SK-N-SH (cell line): ENCODE results near the gene POU6F2. TPM values are rescaled to one million over a fixed set of nuclear protein-coding genes. Genes with fewer than 3 reads are reported as not detected.

Source experiments
- CTCF ChIA-PET: fragments of 300-600, 350-600 bp; formaldehyde crosslinking; extraction: SDS; loops from one replicate; lab custom pipeline; 2021; lab: Yijun Ruan, JAX
- POLR2A ChIA-PET: fragments of 350-600 bp; sonication (Branson Sonifier 250); formaldehyde crosslinking; extraction: SDS; loops from one replicate; lab custom pipeline; 2020; ENCODE audit warnings: antibody characterized with exemption, inconsistent platforms; lab: Yijun Ruan, JAX
- DNase-seq: peaks from one replicate; pipeline ENCODE4 v3.0.0; 2012
- H2AFZ ChIP-seq: fragments of 200-600 bp; sonication (generic); 2 replicates; pipeline ENCODE4 v1.8.1; 2016; ENCODE audit warnings: antibody characterized with exemption, mild to moderate bottlenecking, low read depth
- H3F3A ChIP-seq: fragments of 200-600 bp; sonication (generic); replicated peaks from 2 replicates; pipeline ENCODE3; 2016; ENCODE audit warnings: antibody characterized with exemption, mild to moderate bottlenecking; ENCODE audit not compliant: insufficient read depth
- H3K27ac ChIP-seq, 2 experiments: fragments of 200-500 bp in 1 of 2; fragments of 200-600 bp in 1 of 2; sonication (Bioruptor generic) in 1 of 2; sonication (generic), shearing (Covaris generic) in 1 of 2; 2 replicates each; pipeline versions ENCODE4 v1.5.1 to v1.6.1; 2014 to 2016; ENCODE audit warnings: low read depth in 2 of 2, inconsistent platforms in 1 of 2, low read length in 1 of 2, mild to moderate bottlenecking in 1 of 2, mixed read lengths in 1 of 2
- H3K27me3 ChIP-seq: fragments of 200-600 bp; sonication (generic), shearing (Covaris generic); 2 replicates; pipeline ENCODE4 v1.6.1; 2016; ENCODE audit warnings: mixed run types; ENCODE audit not compliant: insufficient read depth
- H3K36me3 ChIP-seq, 2 experiments: fragments of 200-500 bp in 1 of 2; fragments of 200-600 bp in 1 of 2; sonication (Bioruptor generic) in 1 of 2; sonication (generic) in 1 of 2; replicated peaks in 1 of 2; 2 replicates each; pipeline versions ENCODE3 to v1.5.1; 2014 to 2016; ENCODE audit warnings: low read length in 1 of 2, mild to moderate bottlenecking in 1 of 2; ENCODE audit not compliant: insufficient read depth in 2 of 2, control insufficient read depth in 1 of 2
- H3K4me1 ChIP-seq, 2 experiments: fragments of 200-500 bp in 1 of 2; fragments of 200-600 bp in 1 of 2; sonication (Bioruptor generic) in 1 of 2; sonication (generic), shearing (Covaris generic) in 1 of 2; 2 replicates each; pipeline versions ENCODE4 v1.5.1 to v1.6.1; 2014 to 2016; ENCODE audit warnings: low read depth in 1 of 2, low read length in 1 of 2, mixed run types in 1 of 2; ENCODE audit not compliant: insufficient read depth in 2 of 2, control insufficient read depth in 1 of 2
- H3K4me2 ChIP-seq: fragments of 200-600 bp; sonication (generic), shearing (Covaris generic); 2 replicates; pipeline ENCODE4 v1.6.1; 2017; ENCODE audit warnings: mixed run types
- H3K4me3 ChIP-seq, 2 experiments: fragments of 200-500 bp in 1 of 2; fragments of 200-600 bp in 1 of 2; sonication (Bioruptor generic) in 1 of 2; sonication (generic), shearing (Covaris generic) in 1 of 2; 2 replicates each; pipeline versions ENCODE4 v1.5.1 to v1.8.1; 2014 to 2016; ENCODE audit warnings: low read depth in 2 of 2, inconsistent platforms in 1 of 2, low read length in 1 of 2, mild to moderate bottlenecking in 1 of 2, mixed read lengths in 1 of 2, moderate library complexity in 1 of 2
- H3K79me2 ChIP-seq: fragments of 200-600 bp; sonication (generic); 2 replicates; pipeline ENCODE4 v1.8.1; 2017; ENCODE audit warnings: mild to moderate bottlenecking; ENCODE audit not compliant: insufficient read depth
- H3K9ac ChIP-seq: fragments of 200-600 bp; sonication (generic); 2 replicates; pipeline ENCODE4 v1.6.1; 2017; ENCODE audit warnings: mixed run types
- H3K9me2 ChIP-seq: fragments of 200-600 bp; sonication (generic); 2 replicates; pipeline ENCODE4 v1.6.1; 2017; ENCODE audit warnings: mixed run types
- H3K9me3 ChIP-seq: fragments of 200-600 bp; sonication (generic); 2 replicates; pipeline ENCODE4 v1.6.1; 2017; ENCODE audit warnings: mixed run types, mild to moderate bottlenecking, moderate library complexity
- H4K20me1 ChIP-seq: fragments of 200-600 bp; sonication (generic); 2 replicates; pipeline ENCODE4 v1.6.1; 2017; ENCODE audit warnings: mild to moderate bottlenecking, mixed run types; ENCODE audit not compliant: insufficient read depth
- ELF1 ChIP-seq: IDR thresholded peaks from 2 replicates; pipeline ENCODE4 v1.4.0; 2012
- EZH2phosphoT487 ChIP-seq: fragments of 200-600 bp; sonication (generic); IDR thresholded peaks from 2 replicates; pipeline ENCODE4 v1.6.1; 2017; ENCODE audit warnings: low read depth, mixed run types, mild to moderate bottlenecking, antibody characterized with exemption, moderate library complexity, borderline replicate concordance
- FOSL2 ChIP-seq: IDR thresholded peaks from 2 replicates; pipeline ENCODE4 v1.4.0; 2012; ENCODE audit warnings: low read depth, mild to moderate bottlenecking, moderate library complexity, borderline replicate concordance
- FOXJ3 ChIP-seq: sonication (generic); formaldehyde crosslinking; IDR thresholded peaks from 2 replicates; pipeline ENCODE4 v1.5.1; 2020; ENCODE audit warnings: mild to moderate bottlenecking, missing genetic modification reagents
- GABPA ChIP-seq: IDR thresholded peaks from 2 replicates; pipeline ENCODE4 v1.4.0; 2012; ENCODE audit warnings: low read depth, mild to moderate bottlenecking
- JUND ChIP-seq: IDR thresholded peaks from 2 replicates; pipeline ENCODE4 v1.4.0; 2012
- MXI1 ChIP-seq: IDR thresholded peaks from 2 replicates; pipeline ENCODE4 v1.6.1; 2012; ENCODE audit warnings: mild to moderate bottlenecking, low read depth, low read length, improper control_type of control experiment
- NRF1 ChIP-seq: IDR thresholded peaks from 2 replicates; pipeline ENCODE4 v1.6.1; 2012; ENCODE audit warnings: low read depth, mild to moderate bottlenecking, low read length
- RAD21 ChIP-seq: IDR thresholded peaks from 2 replicates; pipeline ENCODE4 v1.6.1; 2012; ENCODE audit warnings: mild to moderate bottlenecking, low read length
- SIN3A ChIP-seq: IDR thresholded peaks from 2 replicates; pipeline ENCODE4 v1.6.1; 2012; ENCODE audit warnings: low read depth, mild to moderate bottlenecking, low read length, moderate library complexity, borderline replicate concordance
- SMC3 ChIP-seq: IDR thresholded peaks from 2 replicates; pipeline ENCODE4 v1.6.1; 2012; ENCODE audit warnings: low read depth, low read length, improper control_type of control experiment
- USF2 ChIP-seq: fragments of 150-350 bp; IDR thresholded peaks from 2 replicates; pipeline ENCODE4 v1.6.1; 2017; ENCODE audit warnings: antibody characterized with exemption, low read length, low read depth, borderline replicate concordance
- WGBS: methylation state at CpG from one replicate; pipeline ENCODE4 v1.1.6; 2017; ENCODE audit warnings: low lambda C conversion rate; 5-methylcytosine and 5-hydroxymethylcytosine counted together
- polyA plus RNA-seq, 3 experiments: library from polyadenylated mRNA; depleted of rRNA; stranded (reverse); fragments of >200 nt; gene quantifications; 2 replicates each; pipeline ENCODE4 v1.2.3, GENCODE V29; 2012
- TF ChIP-seq, protein P1 (sequence below): IDR thresholded peaks from 2 replicates; pipeline ENCODE4 v1.4.0; 2012; ENCODE audit warnings: low read depth, borderline replicate concordance
- TF ChIP-seq, protein P2 (sequence below): fragments of 200-600 bp; sonication (generic); IDR thresholded peaks from 2 replicates; pipeline ENCODE4 v1.6.1; 2017; ENCODE audit warnings: antibody characterized with exemption, mild to moderate bottlenecking, moderate library complexity
- TF ChIP-seq, protein P3 (sequence below): IDR thresholded peaks from 2 replicates; pipeline ENCODE4 v1.4.0; 2012; ENCODE audit warnings: low read depth
- TF ChIP-seq, protein P4 (sequence below): IDR thresholded peaks from 2 replicates; pipeline ENCODE4 v1.4.0; 2012; ENCODE audit warnings: low read depth, borderline replicate concordance

The POU6F2 gene
- polyA plus RNA-seq, 1 of the 3 experiments (the other 2 are of a cell fraction) = under 0.01 TPM

DNA sequence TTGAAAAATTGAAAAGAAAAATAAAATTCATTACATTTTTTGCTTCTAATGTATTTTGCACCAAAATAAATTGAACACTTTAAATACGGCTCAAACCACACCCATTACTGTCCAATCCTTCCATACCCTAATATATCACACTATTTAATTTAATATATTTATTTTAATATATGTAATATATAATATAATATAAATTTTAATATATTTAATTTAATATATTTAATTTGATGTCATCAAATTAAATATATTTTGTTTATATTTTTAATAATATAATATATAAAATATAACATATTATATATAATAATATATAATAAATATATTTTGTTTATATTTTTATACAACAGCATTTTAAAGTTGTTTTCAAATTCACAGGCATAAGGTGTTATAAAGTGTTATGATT is 15.7 kb upstream of the POU6F2 start (continued):
- TF ChIP-seq, protein P1, sequence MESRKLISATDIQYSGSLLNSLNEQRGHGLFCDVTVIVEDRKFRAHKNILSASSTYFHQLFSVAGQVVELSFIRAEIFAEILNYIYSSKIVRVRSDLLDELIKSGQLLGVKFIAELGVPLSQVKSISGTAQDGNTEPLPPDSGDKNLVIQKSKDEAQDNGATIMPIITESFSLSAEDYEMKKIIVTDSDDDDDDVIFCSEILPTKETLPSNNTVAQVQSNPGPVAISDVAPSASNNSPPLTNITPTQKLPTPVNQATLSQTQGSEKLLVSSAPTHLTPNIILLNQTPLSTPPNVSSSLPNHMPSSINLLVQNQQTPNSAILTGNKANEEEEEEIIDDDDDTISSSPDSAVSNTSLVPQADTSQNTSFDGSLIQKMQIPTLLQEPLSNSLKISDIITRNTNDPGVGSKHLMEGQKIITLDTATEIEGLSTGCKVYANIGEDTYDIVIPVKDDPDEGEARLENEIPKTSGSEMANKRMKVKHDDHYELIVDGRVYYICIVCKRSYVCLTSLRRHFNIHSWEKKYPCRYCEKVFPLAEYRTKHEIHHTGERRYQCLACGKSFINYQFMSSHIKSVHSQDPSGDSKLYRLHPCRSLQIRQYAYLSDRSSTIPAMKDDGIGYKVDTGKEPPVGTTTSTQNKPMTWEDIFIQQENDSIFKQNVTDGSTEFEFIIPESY = no peak
- TF ChIP-seq, protein P2, sequence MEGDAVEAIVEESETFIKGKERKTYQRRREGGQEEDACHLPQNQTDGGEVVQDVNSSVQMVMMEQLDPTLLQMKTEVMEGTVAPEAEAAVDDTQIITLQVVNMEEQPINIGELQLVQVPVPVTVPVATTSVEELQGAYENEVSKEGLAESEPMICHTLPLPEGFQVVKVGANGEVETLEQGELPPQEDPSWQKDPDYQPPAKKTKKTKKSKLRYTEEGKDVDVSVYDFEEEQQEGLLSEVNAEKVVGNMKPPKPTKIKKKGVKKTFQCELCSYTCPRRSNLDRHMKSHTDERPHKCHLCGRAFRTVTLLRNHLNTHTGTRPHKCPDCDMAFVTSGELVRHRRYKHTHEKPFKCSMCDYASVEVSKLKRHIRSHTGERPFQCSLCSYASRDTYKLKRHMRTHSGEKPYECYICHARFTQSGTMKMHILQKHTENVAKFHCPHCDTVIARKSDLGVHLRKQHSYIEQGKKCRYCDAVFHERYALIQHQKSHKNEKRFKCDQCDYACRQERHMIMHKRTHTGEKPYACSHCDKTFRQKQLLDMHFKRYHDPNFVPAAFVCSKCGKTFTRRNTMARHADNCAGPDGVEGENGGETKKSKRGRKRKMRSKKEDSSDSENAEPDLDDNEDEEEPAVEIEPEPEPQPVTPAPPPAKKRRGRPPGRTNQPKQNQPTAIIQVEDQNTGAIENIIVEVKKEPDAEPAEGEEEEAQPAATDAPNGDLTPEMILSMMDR = no peak
- TF ChIP-seq GABPA (no peak), RAD21 (no peak), SIN3A (no peak), MXI1 (no peak), NRF1 (no peak), ELF1 (no peak)
- TF ChIP-seq, protein P3, sequence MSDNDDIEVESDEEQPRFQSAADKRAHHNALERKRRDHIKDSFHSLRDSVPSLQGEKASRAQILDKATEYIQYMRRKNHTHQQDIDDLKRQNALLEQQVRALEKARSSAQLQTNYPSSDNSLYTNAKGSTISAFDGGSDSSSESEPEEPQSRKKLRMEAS = no peak
- TF ChIP-seq, protein P4, sequence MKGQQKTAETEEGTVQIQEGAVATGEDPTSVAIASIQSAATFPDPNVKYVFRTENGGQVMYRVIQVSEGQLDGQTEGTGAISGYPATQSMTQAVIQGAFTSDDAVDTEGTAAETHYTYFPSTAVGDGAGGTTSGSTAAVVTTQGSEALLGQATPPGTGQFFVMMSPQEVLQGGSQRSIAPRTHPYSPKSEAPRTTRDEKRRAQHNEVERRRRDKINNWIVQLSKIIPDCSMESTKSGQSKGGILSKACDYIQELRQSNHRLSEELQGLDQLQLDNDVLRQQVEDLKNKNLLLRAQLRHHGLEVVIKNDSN = no peak
- TF ChIP-seq, all 33 proteins: peak for 0

GRCh38 chr7:38964921-38965320 is 12.8 kb upstream of the POU6F2 start:
- no peak for DNase-seq
- H4K20me1 ChIP-seq = no peaks in the 10 kb centered on the region
- CTCF ChIA-PET = interaction anchor here (0.6 kb wide), 1 partner anchor 319 kb away, joined by 3 read pairs; no protein-coding TSS in a partner anchor
- peaks cover 9% of the 10 kb centered on the region; the same call in 1 of the 2 replicates for H3K9me3 ChIP-seq
- 0 out of 2 replicates have a peak, but pooled peaks cover 4% of the 10 kb centered on the region for H3K27me3 ChIP-seq
- H3K79me2 ChIP-seq = no peaks in the 10 kb centered on the region
- H3F3A ChIP-seq = no peaks in the 10 kb centered on the region
- no peaks in the 10 kb centered on the region for H3K4me1 ChIP-seq
- TF ChIP-seq, protein P1 = no peak
- no peak for TF ChIP-seq ELF1
- no peak for TF ChIP-seq JUND
- TF ChIP-seq EZH2phosphoT487 = no peak
- no peak for TF ChIP-seq NRF1
- no peak for TF ChIP-seq SIN3A
- TF ChIP-seq, protein P4 = no peak
- no peak for TF ChIP-seq USF2
- no peak for TF ChIP-seq FOSL2
- TF ChIP-seq FOXJ3 (CRISPR knock-in tag) = no peak
- no peak for TF ChIP-seq SMC3
- TF ChIP-seq, all 33 proteins: peak for 0
- Histone ChIP-seq H3K9ac (no peak overlapping the region), H3K9me2 (no peaks in the 10 kb centered on the region), H3K27ac (no peak overlapping the region), H3K36me3 (no peaks in the 10 kb centered on the region), H3K4me2 (no peak overlapping the region), H2AFZ (no peak overlapping the region), H3K4me3 (no peak overlapping the region)
- 0% methylated on average over 1 of the region's 1 CpG for WGBS
- POLR2A ChIA-PET = no interaction called here
